ENCODE results near the gene PCSK5.

Gene PCSK5

GRCh38 chr9:76092572-76092971, 202.1 kb downstream of the PCSK5 start:
- no peak for DNase-seq

GRCh38 chr9:76095585-76095984, 205.1 kb downstream of the PCSK5 start:
- no peak for DNase-seq

- no peak for DNase-seq
Measured at GRCh38 chr9:76099516-76099915, 209.0 kb downstream of the PCSK5 start.

- DNase-seq = no peak
Measured at GRCh38 chr9:76101075-76101474, 210.6 kb downstream of the PCSK5 start.

GRCh38 chr9:76101491-76101890, 211.0 kb downstream of the PCSK5 start:
- DNase-seq = no peak

- no peak for DNase-seq
Measured at GRCh38 chr9:76101947-76102346, 211.5 kb downstream of the PCSK5 start.

- DNase-seq = no peak
Measured at GRCh38 chr9:76103531-76104315, 213.2 kb downstream of the PCSK5 start.

GRCh38 chr9:76107482-76107881, 217.0 kb downstream of the PCSK5 start:
- DNase-seq = no peak

- no peak for DNase-seq
Measured at GRCh38 chr9:76109953-76110352, 219.5 kb downstream of the PCSK5 start.

- DNase-seq = no peak
Measured at GRCh38 chr9:76112151-76112550, 221.7 kb downstream of the PCSK5 start.

GRCh38 chr9:76114144-76114543, 223.7 kb downstream of the PCSK5 start:
- DNase-seq = no peak

GRCh38 chr9:76115396-76115795, 224.9 kb downstream of the PCSK5 start:
- no peak for DNase-seq

- DNase-seq = no peak
Measured at GRCh38 chr9:76115982-76116646, 225.6 kb downstream of the PCSK5 start.

- DNase-seq = no peak
Measured at GRCh38 chr9:76116913-76117312, 226.4 kb downstream of the PCSK5 start.

GRCh38 chr9:76127637-76128036, 237.2 kb downstream of the PCSK5 start:
- DNase-seq = no peak

GRCh38 chr9:76135902-76136301, 245.4 kb downstream of the PCSK5 start:
- DNase-seq = no peak

- DNase-seq = no peak
Measured at GRCh38 chr9:76136986-76137385, 246.5 kb downstream of the PCSK5 start.

GRCh38 chr9:76137931-76138330, 247.5 kb downstream of the PCSK5 start:
- no peak for DNase-seq

- DNase-seq = no peak
Measured at GRCh38 chr9:76138360-76138759, 247.9 kb downstream of the PCSK5 start.

- DNase-seq = no peak
Measured at GRCh38 chr9:76143834-76144233, 253.4 kb downstream of the PCSK5 start.

GRCh38 chr9:76150013-76150412, 259.5 kb downstream of the PCSK5 start:
- DNase-seq = no peak

- DNase-seq = no peak
Measured at GRCh38 chr9:76151267-76151666, 260.8 kb downstream of the PCSK5 start.

- DNase-seq = no peak
Measured at GRCh38 chr9:76153339-76153738, 262.9 kb downstream of the PCSK5 start.

GRCh38 chr9:76153902-76154629, 263.6 kb downstream of the PCSK5 start:
- DNase-seq = no peak
